WTC11 (cell line): Measurements from ENCODE around the gene SLC35G2. TPM values are rescaled to one million over a fixed set of nuclear protein-coding genes. Genes with fewer than 3 reads are reported as not detected.

ENCODE experiments used
- ATAC-seq: fragments of 200-7000 bp; cut with Tn5 transposase; 2 replicates; pipeline ENCODE4 v1.10.0; 2021; ENCODE audit warnings: mild to moderate bottlenecking, moderate library complexity
- CTCF ChIA-PET: fragments of 300-600 bp; sonication (Branson Sonifier 250); formaldehyde crosslinking; loops from one replicate; lab custom pipeline; 2021; ENCODE audit warnings: antibody characterized with exemption; lab: Charles Lee
- POLR2A ChIA-PET: fragments of 350-600 bp; sonication (Branson Sonifier 250); formaldehyde crosslinking; loops from one replicate; lab custom pipeline; 2021; ENCODE audit warnings: antibody characterized with exemption; lab: Charles Lee
- DNase-seq: peaks from one replicate; pipeline ENCODE4 v3.0.0; 2021; ENCODE audit warnings: low spot score
- H3K27ac Mint-ChIP-seq: 2 replicates; pipeline ENCODE4 v1.8.0; 2021; ENCODE audit warnings: mixed read lengths
- H3K27me3 Mint-ChIP-seq: 2 replicates; pipeline ENCODE4 v1.8.0; 2021; ENCODE audit warnings: low read depth, mild to moderate bottlenecking, moderate library complexity, mixed read lengths
- H3K36me3 Mint-ChIP-seq: 2 replicates; pipeline ENCODE4 v1.8.0; 2021; ENCODE audit warnings: mixed read lengths
- H3K4me1 Mint-ChIP-seq: 2 replicates; pipeline ENCODE4 v1.8.0; 2022; ENCODE audit warnings: mixed read lengths
- H3K4me3 Mint-ChIP-seq: 2 replicates; pipeline ENCODE4 v1.8.0; 2021; ENCODE audit warnings: mild to moderate bottlenecking, moderate library complexity, mixed read lengths
- H3K9me3 Mint-ChIP-seq: 2 replicates; pipeline ENCODE4 v1.8.0; 2021; ENCODE audit warnings: mixed read lengths
- ATF1 ChIP-seq: sonication (generic); formaldehyde crosslinking; IDR thresholded peaks from 2 replicates; pipeline ENCODE4 v1.8.1; 2023; ENCODE audit warnings: mild to moderate bottlenecking, moderate library complexity, missing genetic modification reagents
- ESRRA ChIP-seq: sonication (generic); formaldehyde crosslinking; IDR thresholded peaks from 2 replicates; pipeline ENCODE4 v1.8.1; 2022; ENCODE audit warnings: mild to moderate bottlenecking, missing genetic modification reagents, borderline replicate concordance
- FOXP4 ChIP-seq: sonication (generic); formaldehyde crosslinking; IDR thresholded peaks from 2 replicates; pipeline ENCODE4 v1.8.0; 2022; ENCODE audit warnings: mild to moderate bottlenecking, missing genetic modification reagents
- IRF2 ChIP-seq: sonication (generic); formaldehyde crosslinking; IDR thresholded peaks from 2 replicates; pipeline ENCODE4 v1.8.0; 2022; ENCODE audit warnings: low read depth, missing genetic modification reagents, borderline replicate concordance
- RELA ChIP-seq: sonication (generic); formaldehyde crosslinking; IDR thresholded peaks from 2 replicates; pipeline ENCODE4 v1.8.1; 2022; ENCODE audit warnings: missing genetic modification reagents, mild to moderate bottlenecking, borderline replicate concordance
- TCF7 ChIP-seq: sonication (generic); formaldehyde crosslinking; IDR thresholded peaks from 2 replicates; pipeline ENCODE4 v1.8.0; 2022; ENCODE audit warnings: mild to moderate bottlenecking, low read depth, missing genetic modification reagents, moderate library complexity
- TEAD1 ChIP-seq: sonication (generic); formaldehyde crosslinking; IDR thresholded peaks from 2 replicates; pipeline ENCODE4 v1.8.0; 2022; ENCODE audit warnings: mild to moderate bottlenecking, missing genetic modification reagents
- TEAD4 ChIP-seq: sonication (generic); formaldehyde crosslinking; IDR thresholded peaks from 2 replicates; pipeline ENCODE4 v1.8.0; 2022; ENCODE audit warnings: mild to moderate bottlenecking, missing genetic modification reagents
- TP53 ChIP-seq: sonication (generic); formaldehyde crosslinking; IDR thresholded peaks from 2 replicates; pipeline ENCODE4 v1.8.1; 2023; ENCODE audit warnings: mild to moderate bottlenecking, missing genetic modification reagents
- ZBTB21 ChIP-seq: sonication (generic); formaldehyde crosslinking; IDR thresholded peaks from 2 replicates; pipeline ENCODE4 v1.8.1; 2023; ENCODE audit warnings: mild to moderate bottlenecking, missing genetic modification reagents, borderline replicate concordance
- ZNF121 ChIP-seq: sonication (generic); formaldehyde crosslinking; IDR thresholded peaks from 2 replicates; pipeline ENCODE4 v1.8.0; 2023; ENCODE audit warnings: missing genetic modification reagents
- ZNF317 ChIP-seq: sonication (generic); formaldehyde crosslinking; IDR thresholded peaks from 2 replicates; pipeline ENCODE4 v1.8.1; 2023; ENCODE audit warnings: low read depth, mild to moderate bottlenecking, moderate library complexity, missing genetic modification reagents, borderline replicate concordance
- ZNF425 ChIP-seq: fragments of 250-450 bp; sonication (Bioruptor Pico); conservative IDR thresholded peaks from 2 replicates; pipeline ENCODE4 v1.9.0; 2021; ENCODE audit warnings: mild to moderate bottlenecking
- ZNF671 ChIP-seq: fragments of 250-450 bp; sonication (Bioruptor Pico); IDR thresholded peaks from 2 replicates; pipeline ENCODE4 v1.8.0; 2021; ENCODE audit warnings: mild to moderate bottlenecking
- total RNA-seq: library from RNA; stranded (reverse); gene quantifications from 3 replicates; pipeline ENCODE4 v1.2.3, GENCODE V29; 2021
- TF ChIP-seq, protein P1 (sequence below): sonication (generic); formaldehyde crosslinking; IDR thresholded peaks from 2 replicates; pipeline ENCODE4 v1.8.0; 2022; ENCODE audit warnings: missing genetic modification reagents
- TF ChIP-seq, protein P2 (sequence below): sonication (generic); formaldehyde crosslinking; IDR thresholded peaks from 2 replicates; pipeline ENCODE4 v1.8.1; 2022; ENCODE audit warnings: mild to moderate bottlenecking, moderate library complexity, missing genetic modification reagents

The SLC35G2 gene
- total RNA-seq, 1 experiment from 2014 or later, result 3.6 TPM

DNA sequence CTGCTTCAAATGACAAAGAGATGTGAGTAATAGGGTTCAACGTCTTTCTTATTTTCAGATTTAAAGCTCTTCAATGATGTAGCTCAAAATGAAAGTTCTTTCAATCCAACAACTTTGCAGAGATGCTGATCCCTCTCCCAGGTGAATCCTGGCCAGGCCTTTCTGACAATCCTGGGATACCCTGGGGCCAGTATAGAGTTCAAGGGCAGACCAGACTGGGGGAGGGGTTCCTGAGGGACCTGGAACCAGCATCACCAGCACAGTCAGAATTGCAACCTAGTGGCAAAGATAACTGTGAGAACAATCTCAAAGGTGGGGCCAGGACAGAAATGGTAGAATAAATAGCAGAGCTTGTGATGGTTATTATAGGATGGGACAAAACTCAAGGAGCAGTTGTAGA is 23.4 kb downstream of the SLC35G2 start:
- Mint-ChIP-seq H3K27ac (0 out of 2 replicates have a peak overlapping the region, but pooled peaks have one; percentile 12), H3K4me3 (no peak overlapping the region), H3K4me1 (peaks cover 29% of the 10 kb centered on the region), H3K27me3 (no peaks in the 10 kb centered on the region; the same call in 1 of the 2 replicates), H3K9me3 (no peaks in the 10 kb centered on the region), H3K36me3 (peaks cover 30% of the 10 kb centered on the region)
- DNase-seq (no peak), ATAC-seq (no peak; the same call in 1 of the 2 replicates)
- TF ChIP-seq, protein P1, sequence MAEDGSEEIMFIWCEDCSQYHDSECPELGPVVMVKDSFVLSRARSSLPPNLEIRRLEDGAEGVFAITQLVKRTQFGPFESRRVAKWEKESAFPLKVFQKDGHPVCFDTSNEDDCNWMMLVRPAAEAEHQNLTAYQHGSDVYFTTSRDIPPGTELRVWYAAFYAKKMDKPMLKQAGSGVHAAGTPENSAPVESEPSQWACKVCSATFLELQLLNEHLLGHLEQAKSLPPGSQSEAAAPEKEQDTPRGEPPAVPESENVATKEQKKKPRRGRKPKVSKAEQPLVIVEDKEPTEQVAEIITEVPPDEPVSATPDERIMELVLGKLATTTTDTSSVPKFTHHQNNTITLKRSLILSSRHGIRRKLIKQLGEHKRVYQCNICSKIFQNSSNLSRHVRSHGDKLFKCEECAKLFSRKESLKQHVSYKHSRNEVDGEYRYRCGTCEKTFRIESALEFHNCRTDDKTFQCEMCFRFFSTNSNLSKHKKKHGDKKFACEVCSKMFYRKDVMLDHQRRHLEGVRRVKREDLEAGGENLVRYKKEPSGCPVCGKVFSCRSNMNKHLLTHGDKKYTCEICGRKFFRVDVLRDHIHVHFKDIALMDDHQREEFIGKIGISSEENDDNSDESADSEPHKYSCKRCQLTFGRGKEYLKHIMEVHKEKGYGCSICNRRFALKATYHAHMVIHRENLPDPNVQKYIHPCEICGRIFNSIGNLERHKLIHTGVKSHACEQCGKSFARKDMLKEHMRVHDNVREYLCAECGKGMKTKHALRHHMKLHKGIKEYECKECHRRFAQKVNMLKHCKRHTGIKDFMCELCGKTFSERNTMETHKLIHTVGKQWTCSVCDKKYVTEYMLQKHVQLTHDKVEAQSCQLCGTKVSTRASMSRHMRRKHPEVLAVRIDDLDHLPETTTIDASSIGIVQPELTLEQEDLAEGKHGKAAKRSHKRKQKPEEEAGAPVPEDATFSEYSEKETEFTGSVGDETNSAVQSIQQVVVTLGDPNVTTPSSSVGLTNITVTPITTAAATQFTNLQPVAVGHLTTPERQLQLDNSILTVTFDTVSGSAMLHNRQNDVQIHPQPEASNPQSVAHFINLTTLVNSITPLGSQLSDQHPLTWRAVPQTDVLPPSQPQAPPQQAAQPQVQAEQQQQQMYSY, result peak; percentile 53
- no peak for TF ChIP-seq ZNF425 (CRISPR knock-in tag)
- POLR2A ChIA-PET, result no interaction called here
- CTCF ChIA-PET, result no interaction called here

DNA sequence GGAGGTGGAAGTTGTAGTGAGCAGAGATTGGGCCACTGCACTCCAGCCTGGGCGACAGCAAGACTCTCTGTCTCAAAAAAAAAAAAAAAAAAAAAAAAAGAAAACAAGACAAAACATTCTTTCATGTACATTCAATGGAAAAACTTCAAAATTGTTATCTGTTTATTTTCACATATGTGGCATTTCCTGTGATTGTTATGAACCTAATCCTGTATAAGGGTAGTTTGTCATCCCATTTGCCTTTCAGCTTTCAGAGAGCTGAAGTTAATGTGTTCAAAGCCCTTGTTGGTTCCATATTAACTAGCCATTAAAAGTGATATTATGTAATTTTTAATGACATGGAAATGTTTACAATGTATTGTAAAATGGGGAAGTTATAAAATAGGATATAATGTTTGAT is 25.8 kb downstream of the SLC35G2 start:
- H3K36me3 Mint-ChIP-seq, result peaks cover 30% of the 10 kb centered on the region
- TF ChIP-seq ZBTB21 (CRISPR knock-in tag), result no peak
- POLR2A ChIA-PET, result interaction anchor here (0.7 kb wide), 2 partner anchors 17 to 140 kb away, joined by 4 to 8 read pairs; no protein-coding TSS in a partner anchor
- H3K27ac Mint-ChIP-seq, result no peak overlapping the region
- H3K4me1 Mint-ChIP-seq, result peaks cover 12% of the 10 kb centered on the region
- CTCF ChIA-PET, result interaction anchor here (0.5 kb wide), 1 partner anchor 669 kb away, joined by 5 read pairs; no protein-coding TSS in a partner anchor
- H3K9me3 Mint-ChIP-seq, result no peaks in the 10 kb centered on the region
- no peak overlapping the region for H3K4me3 Mint-ChIP-seq
- DNase-seq (no peak), ATAC-seq (no peak)
- H3K27me3 Mint-ChIP-seq, result no peaks in the 10 kb centered on the region; the same call in 1 of the 2 replicates

DNA sequence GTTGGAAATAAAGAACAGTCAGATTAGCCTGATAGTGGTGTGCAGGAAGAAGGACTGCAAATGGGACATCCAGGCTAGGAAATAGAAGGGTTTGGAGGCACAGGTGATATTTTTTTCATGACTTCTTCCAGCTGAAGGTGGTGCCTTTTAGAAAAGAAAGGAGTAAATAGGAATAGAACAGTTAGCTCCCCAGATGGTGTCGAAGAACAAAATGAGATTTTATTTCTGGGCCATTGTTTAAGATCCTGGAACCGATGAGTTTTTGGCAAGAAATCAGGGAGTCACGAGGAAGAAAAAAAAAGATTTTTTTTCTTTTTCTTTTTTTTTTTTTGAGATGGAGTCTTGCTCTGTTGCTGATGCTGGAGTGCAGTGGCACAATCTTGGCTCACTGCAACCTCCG is 33.3 kb downstream of the SLC35G2 start:
- no peaks in the 10 kb centered on the region for H3K27me3 Mint-ChIP-seq
- H3K4me3 Mint-ChIP-seq, result no peak overlapping the region
- ATAC-seq (no peak), DNase-seq (no peak)
- H3K4me1 Mint-ChIP-seq, result peaks cover 21% of the 10 kb centered on the region
- TF ChIP-seq TCF7 (CRISPR knock-in tag) (no peak), TEAD4 (no peak), ZBTB21 (CRISPR knock-in tag) (no peak), TEAD1 (no peak), ZNF671 (no peak), ATF1 (CRISPR knock-in tag) (no peak), ESRRA (CRISPR knock-in tag) (no peak), ZNF121 (CRISPR knock-in tag) (no peak), TP53 (CRISPR knock-in tag) (no peak), ZNF317 (CRISPR knock-in tag) (no peak), IRF2 (CRISPR knock-in tag) (no peak), RELA (CRISPR knock-in tag) (no peak), FOXP4 (CRISPR knock-in tag) (no peak), ZNF425 (CRISPR knock-in tag) (no peak)
- TF ChIP-seq, protein P2, sequence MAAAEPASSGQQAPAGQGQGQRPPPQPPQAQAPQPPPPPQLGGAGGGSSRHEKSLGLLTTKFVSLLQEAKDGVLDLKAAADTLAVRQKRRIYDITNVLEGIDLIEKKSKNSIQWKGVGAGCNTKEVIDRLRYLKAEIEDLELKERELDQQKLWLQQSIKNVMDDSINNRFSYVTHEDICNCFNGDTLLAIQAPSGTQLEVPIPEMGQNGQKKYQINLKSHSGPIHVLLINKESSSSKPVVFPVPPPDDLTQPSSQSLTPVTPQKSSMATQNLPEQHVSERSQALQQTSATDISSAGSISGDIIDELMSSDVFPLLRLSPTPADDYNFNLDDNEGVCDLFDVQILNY (CRISPR knock-in tag), result no peak
- ChIA-PET POLR2A (interaction anchor here (0.7 to 1.0 kb wide), 2 partner anchors 10 to 100 kb away, joined by 3 to 4 read pairs; partner anchors contain the start of genes NCK1 and STAG1), CTCF (interaction anchor here (2.0 kb wide), 1 partner anchor 162 kb away, joined by 6 read pairs; no protein-coding TSS in a partner anchor)
- no peaks in the 10 kb centered on the region for H3K9me3 Mint-ChIP-seq
- H3K27ac Mint-ChIP-seq, result no peak overlapping the region
- H3K36me3 Mint-ChIP-seq, result peaks cover 12% of the 10 kb centered on the region
